Activated B cell treated with CpG ODN at 0.5 μM for 24 hours (primary cell): ENCODE measurements around the gene NR3C2. TPM values are rescaled to one million over a fixed set of nuclear protein-coding genes. Genes with fewer than 3 reads are reported as not detected.

ENCODE experiments used
- ATAC-seq: fragments of 200-7000 bp; cut with Tn5 transposase; one replicate; pipeline ENCODE4 v1.10.0; 2021; ENCODE audit warnings: low read depth, mild to moderate bottlenecking, moderate library complexity
- CTCF ChIA-PET: fragments of 350-600 bp; sonication (Branson Sonifier 250); formaldehyde crosslinking; loops from one replicate; lab custom pipeline; 2021; ENCODE audit warnings: antibody characterized with exemption; lab: Charles Lee
- POLR2A ChIA-PET: fragments of 350-600 bp; sonication (Branson Sonifier 250); formaldehyde crosslinking; loops from one replicate; lab custom pipeline; 2021; ENCODE audit warnings: antibody characterized with exemption; lab: Charles Lee
- DNase-seq: peaks from one replicate; pipeline ENCODE4 v3.0.0; 2022
- H3K27ac Mint-ChIP-seq: one replicate; pipeline ENCODE4 v1.8.0; 2020; ENCODE audit warnings: mixed read lengths
- H3K27me3 Mint-ChIP-seq: one replicate; pipeline ENCODE4 v1.8.0; 2021; ENCODE audit warnings: mixed read lengths
- H3K36me3 Mint-ChIP-seq: one replicate; pipeline ENCODE4 v1.8.0; 2021; ENCODE audit warnings: low read depth, mixed read lengths
- H3K4me1 Mint-ChIP-seq: one replicate; pipeline ENCODE4 v1.8.0; 2021; ENCODE audit warnings: mixed read lengths
- H3K4me3 Mint-ChIP-seq: one replicate; pipeline ENCODE4 v1.8.0; 2020; ENCODE audit warnings: mild to moderate bottlenecking, mixed read lengths
- H3K9me3 Mint-ChIP-seq: one replicate; pipeline ENCODE4 v1.8.0; 2020; ENCODE audit warnings: mixed read lengths
- intact Hi-C: fragments of 100-400 bp; cut with micrococcal nuclease; formaldehyde crosslinking; loops from one replicate; pipeline ENCODE4 v1.15.1; 2024
- total RNA-seq: library from RNA; stranded (reverse); gene quantifications from 2 replicates; pipeline ENCODE4 v1.2.3, GENCODE V29; 2022
- TF ChIP-seq, protein P1 (sequence below): fragments of 200-600 bp; IDR thresholded peaks from one replicate; pipeline ENCODE4 v1.8.0; 2022; ENCODE audit warnings: antibody characterized with exemption, mild to moderate bottlenecking

NR3C2 gene
- total RNA-seq, 1 donor from 2014 or later: 4.5 TPM

DNA sequence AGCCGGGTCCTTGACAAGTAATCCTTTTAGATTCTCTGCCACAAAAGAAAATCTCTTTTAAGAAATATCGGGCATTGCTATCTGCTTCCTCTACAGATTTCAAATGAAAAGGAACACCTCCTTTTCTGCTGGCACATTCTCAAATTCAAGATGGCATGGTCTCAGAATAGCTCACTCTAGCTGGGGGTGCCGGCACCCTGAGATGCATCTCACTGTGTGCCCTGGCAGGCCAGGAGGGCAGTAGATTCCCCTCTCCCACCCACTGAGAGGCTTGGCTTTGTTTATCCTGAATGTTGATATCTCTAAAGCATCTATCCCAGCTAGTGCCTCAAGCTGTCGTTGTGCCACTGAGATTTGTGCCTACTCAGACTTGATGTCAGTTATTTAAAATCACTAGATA, 390.8 kb downstream of the NR3C2 start:
- no peaks in the 10 kb centered on the region for H3K9me3 Mint-ChIP-seq
- no peak for ATAC-seq
- peaks cover 5% of the 10 kb centered on the region for H3K27me3 Mint-ChIP-seq
- CTCF ChIA-PET: no interaction called here
- peaks cover 12% of the 10 kb centered on the region for H3K4me1 Mint-ChIP-seq
- no peaks in the 10 kb centered on the region for H3K36me3 Mint-ChIP-seq
- POLR2A ChIA-PET: no interaction called here
- TF ChIP-seq, protein P1, sequence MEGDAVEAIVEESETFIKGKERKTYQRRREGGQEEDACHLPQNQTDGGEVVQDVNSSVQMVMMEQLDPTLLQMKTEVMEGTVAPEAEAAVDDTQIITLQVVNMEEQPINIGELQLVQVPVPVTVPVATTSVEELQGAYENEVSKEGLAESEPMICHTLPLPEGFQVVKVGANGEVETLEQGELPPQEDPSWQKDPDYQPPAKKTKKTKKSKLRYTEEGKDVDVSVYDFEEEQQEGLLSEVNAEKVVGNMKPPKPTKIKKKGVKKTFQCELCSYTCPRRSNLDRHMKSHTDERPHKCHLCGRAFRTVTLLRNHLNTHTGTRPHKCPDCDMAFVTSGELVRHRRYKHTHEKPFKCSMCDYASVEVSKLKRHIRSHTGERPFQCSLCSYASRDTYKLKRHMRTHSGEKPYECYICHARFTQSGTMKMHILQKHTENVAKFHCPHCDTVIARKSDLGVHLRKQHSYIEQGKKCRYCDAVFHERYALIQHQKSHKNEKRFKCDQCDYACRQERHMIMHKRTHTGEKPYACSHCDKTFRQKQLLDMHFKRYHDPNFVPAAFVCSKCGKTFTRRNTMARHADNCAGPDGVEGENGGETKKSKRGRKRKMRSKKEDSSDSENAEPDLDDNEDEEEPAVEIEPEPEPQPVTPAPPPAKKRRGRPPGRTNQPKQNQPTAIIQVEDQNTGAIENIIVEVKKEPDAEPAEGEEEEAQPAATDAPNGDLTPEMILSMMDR: no peak
- intact Hi-C loops: no loop called here
- H3K27ac Mint-ChIP-seq: no peak overlapping the region
- no peak overlapping the region for H3K4me3 Mint-ChIP-seq
- DNase-seq: no peak

DNA sequence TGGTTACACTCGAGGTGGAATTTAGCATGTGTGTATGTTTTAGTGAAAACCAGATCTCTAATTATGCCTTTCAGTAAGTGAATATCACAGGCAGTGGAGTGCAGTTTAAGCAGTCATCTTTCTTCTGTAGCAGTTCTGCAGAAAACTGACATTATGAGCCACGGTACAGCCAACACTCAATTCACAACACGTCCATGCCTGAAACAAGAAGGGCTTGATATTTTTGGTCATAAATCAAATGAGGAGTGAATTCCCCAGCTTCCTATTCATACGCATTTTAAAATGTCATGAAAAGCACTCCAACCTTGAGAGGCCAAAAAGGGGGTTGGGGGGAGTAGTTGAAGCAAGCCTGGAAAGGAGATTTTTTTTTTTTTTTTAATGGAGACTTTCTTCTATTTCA, 393.6 kb downstream of the NR3C2 start:
- Mint-ChIP-seq H3K4me1 (peaks cover 10% of the 10 kb centered on the region), H3K36me3 (no peaks in the 10 kb centered on the region)
- intact Hi-C loops: no loop called here

DNA sequence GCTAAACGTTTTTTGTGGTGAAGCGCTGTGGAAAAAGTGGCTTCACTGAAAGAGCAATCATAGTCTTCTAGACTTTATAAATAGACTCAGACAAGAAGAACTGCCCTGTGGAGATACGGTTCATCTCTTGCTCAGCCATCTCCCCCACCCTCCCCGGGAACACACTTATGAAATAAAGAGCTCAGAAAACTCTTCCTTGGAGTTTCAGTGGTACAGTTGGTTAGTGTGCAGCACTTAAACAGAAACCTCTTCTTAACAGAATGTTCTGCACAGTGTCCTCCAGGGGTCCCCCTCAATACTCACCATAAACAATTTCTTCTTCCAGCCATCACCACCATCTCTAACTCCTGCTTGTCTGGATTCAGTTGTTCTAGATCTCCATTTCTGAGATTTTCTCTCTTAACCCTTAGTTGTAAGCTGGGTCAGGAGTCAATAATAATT, 397.3 kb downstream of the NR3C2 start:
- no peak for DNase-seq
- Mint-ChIP-seq H3K9me3 (no peaks in the 10 kb centered on the region), H3K36me3 (no peaks in the 10 kb centered on the region), H3K4me3 (no peak overlapping the region), H3K27ac (no peak overlapping the region), H3K4me1 (peaks cover 8% of the 10 kb centered on the region), H3K27me3 (peaks cover 3% of the 10 kb centered on the region)
- ChIA-PET POLR2A (no interaction called here), CTCF (interaction anchor here (1.2 kb wide), 1 partner anchor 9 kb away, joined by 3 read pairs; no protein-coding TSS in a partner anchor)
- intact Hi-C loops: no loop called here
- ATAC-seq: no peak
- TF ChIP-seq, protein P1: no peak

More for the DNA sequence above, 393.6 kb downstream of the NR3C2 start:
- ChIA-PET POLR2A (no interaction called here), CTCF (no interaction called here)
- ATAC-seq (no peak), DNase-seq (no peak)
- Mint-ChIP-seq H3K27ac (no peak overlapping the region), H3K27me3 (peaks cover 5% of the 10 kb centered on the region), H3K4me3 (no peak overlapping the region), H3K9me3 (no peaks in the 10 kb centered on the region)
- TF ChIP-seq, protein P1: no peak

DNA sequence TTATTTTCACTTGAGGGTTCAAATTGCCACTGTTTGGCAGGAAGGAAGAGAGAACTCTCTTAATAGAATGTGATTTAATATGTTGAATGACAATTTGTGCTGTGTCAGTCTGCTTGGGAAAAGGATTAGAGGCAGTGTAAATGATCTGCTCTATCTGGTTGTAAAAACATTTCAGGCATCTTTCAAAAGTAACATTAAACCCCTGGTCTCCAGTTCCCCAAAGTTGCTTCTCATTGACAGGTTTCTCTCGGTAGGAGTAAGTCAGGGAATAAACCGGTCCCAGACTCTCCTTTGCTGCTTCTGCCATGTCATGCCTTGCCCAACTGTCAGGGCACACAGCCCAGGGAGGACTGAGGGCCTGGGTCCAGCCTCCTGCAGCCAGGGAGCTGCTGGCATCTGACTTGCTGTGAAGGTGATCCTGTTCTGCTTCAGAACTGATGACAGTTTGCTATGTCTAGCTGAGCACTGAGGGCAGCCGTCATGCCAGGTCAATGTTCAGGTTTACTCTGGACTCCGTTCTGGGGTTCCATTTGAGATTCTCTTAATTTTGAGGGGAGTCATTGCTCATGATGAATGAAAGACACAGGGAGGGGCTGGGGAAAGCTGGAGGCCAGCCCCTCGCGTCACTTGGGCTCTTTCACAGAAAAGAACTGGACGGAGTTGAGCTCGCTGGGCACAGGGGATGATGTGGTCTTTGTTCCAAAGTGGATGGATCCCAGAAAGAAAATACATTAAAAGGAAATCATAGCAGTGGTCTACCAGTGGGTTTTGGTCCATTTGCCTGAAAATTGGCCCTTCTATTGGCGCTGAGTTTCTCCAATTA, 397.9 kb downstream of the NR3C2 start:
- no peak for DNase-seq
- TF ChIP-seq, protein P1: no peak
- Mint-ChIP-seq H3K27me3 (peaks cover 3% of the 10 kb centered on the region), H3K4me3 (no peak overlapping the region), H3K9me3 (no peaks in the 10 kb centered on the region), H3K36me3 (no peaks in the 10 kb centered on the region), H3K4me1 (peaks cover 8% of the 10 kb centered on the region), H3K27ac (no peak overlapping the region)
- intact Hi-C loops: no loop called here
- ChIA-PET POLR2A (no interaction called here), CTCF (interaction anchor here (1.2 kb wide), 1 partner anchor 10 kb away, joined by 3 read pairs; no protein-coding TSS in a partner anchor)
- ATAC-seq: no peak

DNA sequence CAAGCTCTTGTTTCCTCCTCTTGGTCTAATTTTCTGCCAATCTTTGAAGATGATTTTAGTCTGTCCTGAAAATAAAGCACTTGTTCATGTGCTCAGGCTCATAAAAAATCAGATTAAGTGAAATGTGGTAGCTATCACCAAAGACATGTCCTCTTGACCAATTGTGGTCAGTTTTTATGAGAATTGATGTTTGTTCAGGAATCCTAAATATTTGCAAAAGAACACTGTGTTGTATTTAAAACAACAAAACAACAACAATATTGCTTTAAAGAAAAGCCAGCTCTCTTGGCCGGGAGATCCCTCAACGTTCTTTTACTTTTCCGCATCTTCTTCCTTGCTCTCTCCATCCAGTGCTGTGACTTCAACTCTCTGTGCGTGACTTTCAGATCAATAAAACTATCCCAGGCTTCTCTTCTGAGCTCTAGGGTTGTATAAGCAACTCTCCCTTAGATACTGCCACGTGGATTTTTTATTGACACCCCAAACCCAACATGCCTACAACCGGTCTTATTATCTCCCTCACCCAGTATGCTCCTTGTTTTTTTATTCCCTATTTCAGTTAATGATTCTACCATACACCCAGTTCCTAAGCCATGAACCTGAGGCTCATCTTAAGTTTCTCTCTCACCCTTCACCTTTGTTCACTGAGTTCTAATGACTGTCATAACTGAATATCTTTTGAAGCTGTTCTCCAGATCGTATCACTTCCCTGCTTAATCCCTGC, 400.4 kb downstream of the NR3C2 start:
- ATAC-seq (no peak), DNase-seq (no peak)
- ChIA-PET POLR2A (no interaction called here), CTCF (no interaction called here)
- intact Hi-C loops: no loop called here
- peaks cover 3% of the 10 kb centered on the region for H3K27me3 Mint-ChIP-seq
- no peaks in the 10 kb centered on the region for H3K9me3 Mint-ChIP-seq
- TF ChIP-seq, protein P1: no peak
- no peak overlapping the region for H3K4me3 Mint-ChIP-seq
- no peaks in the 10 kb centered on the region for H3K36me3 Mint-ChIP-seq
- H3K4me1 Mint-ChIP-seq: peaks cover 8% of the 10 kb centered on the region
- H3K27ac Mint-ChIP-seq: no peak overlapping the region
